AG10803 (cell line): ENCODE data around the gene PRAMEF12.
"Not testable (repeated sequence)": the region's sequence is repeated elsewhere in the genome, so short reads cannot be mapped to it uniquely, and the experiment has no call there.

ENCODE experiments used
- DNase-seq: peaks from one replicate; pipeline ENCODE4 v3.0.0; 2010; ENCODE audit warnings: low read depth
- H3K4me3 ChIP-seq: 2 replicates; pipeline ENCODE4 v1.5.1; 2011; ENCODE audit warnings: mild to moderate bottlenecking, low read length, control low read depth
- CTCF ChIP-seq: conservative IDR thresholded peaks from 2 replicates; pipeline ENCODE4 v1.5.1; 2011; ENCODE audit warnings: mild to moderate bottlenecking, low read length, control low read depth, inconsistent platforms

Gene PRAMEF12

GRCh38 chr1:12809933-12810332 is 36.4 kb downstream of the PRAMEF12 start:
- no peak overlapping the region for H3K4me3 ChIP-seq
- DNase-seq: no peak
- no peak for TF ChIP-seq CTCF

GRCh38 chr1:12810691-12811408 is 37.3 kb downstream of the PRAMEF12 start:
- no peak for TF ChIP-seq CTCF
- no peak overlapping the region for H3K4me3 ChIP-seq
- peak; percentile 78 for DNase-seq

GRCh38 chr1:12811409-12811784 is 37.9 kb downstream of the PRAMEF12 start:
- peak; percentile 46 for DNase-seq
- H3K4me3 ChIP-seq: no peak overlapping the region
- no peak for TF ChIP-seq CTCF

- not testable (repeated sequence) for H3K4me3 ChIP-seq, DNase-seq
Measured at GRCh38 chr1:12819061-12819460, 45.5 kb downstream of the PRAMEF12 start.
